Panc1 (cell line): ENCODE results near the gene PIEZO1. TPM values are rescaled to one million over a fixed set of nuclear protein-coding genes. Genes with fewer than 3 reads are reported as not detected.
A peak's percentile ranks its signal among the peaks of the same experiment; 100 is the strongest.

ENCODE experiments used
- ATAC-seq: fragments of 200-7000 bp; cut with Tn5 transposase; 2 replicates; pipeline ENCODE4 v1.9.1; 2020; ENCODE audit warnings: mild to moderate bottlenecking, moderate library complexity
- BruUV-seq: library from RNA; stranded (reverse); fragments of 400-500 nt; replicated peaks from 2 replicates; lab custom pipeline; 2021; lab: Mats Ljungman, UMichigan
- CTCF ChIA-PET: fragments of 300-600 bp; sonication (Branson Sonifier 250); formaldehyde crosslinking; loops from one replicate; lab custom pipeline; 2022; ENCODE audit warnings: antibody characterized with exemption; lab: Charles Lee
- POLR2A ChIA-PET: fragments of 300-600 bp; sonication (Branson Sonifier 250); formaldehyde crosslinking; loops from one replicate; lab custom pipeline; 2022; ENCODE audit warnings: antibody characterized with exemption; lab: Charles Lee
- DNase-seq: peaks from one replicate; pipeline ENCODE4 v3.0.0-alpha.2; 2010; ENCODE audit warnings: low read depth, low spot score
- H3K27ac ChIP-seq: 2 replicates; pipeline ENCODE4 v1.5.1; 2011; ENCODE audit warnings: mild to moderate bottlenecking, low read length, inconsistent platforms
- H3K27me3 ChIP-seq: fragments of 200-500 bp; sonication (Bioruptor generic); 2 replicates; pipeline ENCODE4 v1.6.0; 2014; ENCODE audit warnings: low read length, inconsistent platforms; ENCODE audit not compliant: control insufficient read depth, insufficient read depth
- H3K36me3 ChIP-seq: fragments of 200-500 bp; sonication (Bioruptor generic); 2 replicates; pipeline ENCODE4 v1.5.1; 2014; ENCODE audit warnings: inconsistent platforms, mild to moderate bottlenecking, low read length, moderate library complexity; ENCODE audit not compliant: control insufficient read depth, insufficient read depth
- H3K4me1 ChIP-seq: 2 replicates; pipeline ENCODE4 v1.5.1; 2011; ENCODE audit warnings: inconsistent platforms, mild to moderate bottlenecking, low read length, moderate library complexity; ENCODE audit not compliant: control insufficient read depth, insufficient read depth
- H3K4me3 ChIP-seq, 2 experiments: 2 replicates each; pipeline ENCODE4 v1.5.1; 2011 to 2012; ENCODE audit warnings: low read depth in 2 of 2, low read length in 2 of 2, mild to moderate bottlenecking in 2 of 2, inconsistent platforms in 1 of 2, moderate library complexity in 1 of 2
- H3K9me3 ChIP-seq: fragments of 200-500 bp; sonication (Bioruptor generic); 2 replicates; pipeline ENCODE4 v1.5.1; 2014; ENCODE audit warnings: low read depth, mild to moderate bottlenecking, inconsistent platforms, low read length, moderate library complexity; ENCODE audit not compliant: control insufficient read depth, insufficient read depth
- POLR2AphosphoS5 ChIP-seq: IDR thresholded peaks from 2 replicates; pipeline ENCODE4 v1.6.1; 2012; ENCODE audit warnings: mild to moderate bottlenecking, low read depth, low read length, moderate library complexity
- SIN3A ChIP-seq: IDR thresholded peaks from 2 replicates; pipeline ENCODE4 v1.6.1; 2012; ENCODE audit warnings: low read depth, mild to moderate bottlenecking, low read length, moderate library complexity, borderline replicate concordance; ENCODE audit not compliant: insufficient read depth
- TCF7L2 ChIP-seq: IDR thresholded peaks from 2 replicates; pipeline ENCODE4 v1.6.1; 2011; ENCODE audit warnings: mild to moderate bottlenecking, low read depth, low read length, inconsistent platforms
- in situ Hi-C: cut with HindIII; loops from 2 replicates; pipeline ENCODE4 v1.10.0; 2016; ENCODE audit warnings: low sequenced_read_pairs, low pct_unique_long_range_greater_than_20kb
- intact Hi-C: fragments of 100-400 bp; cut with micrococcal nuclease; formaldehyde crosslinking; loops from one replicate; pipeline ENCODE4 v1.10.0; 2022; ENCODE audit not compliant: unreplicated experiment
- total RNA-seq: library from RNA; stranded (reverse); gene quantifications from one replicate; pipeline ENCODE4 v1.2.1, GENCODE V29; 2021; ENCODE audit not compliant: unreplicated experiment
- TF ChIP-seq, protein P1 (sequence below), 2 experiments: IDR thresholded peaks; 2 replicates each; pipeline ENCODE4 v1.6.1; 2011 to 2012; ENCODE audit warnings: low read depth in 2 of 2, control low read depth in 1 of 2, low read length in 1 of 2, mild to moderate bottlenecking in 1 of 2, moderate library complexity in 1 of 2; ENCODE audit not compliant: insufficient read depth in 1 of 2
- TF ChIP-seq, protein P2 (sequence below): fragments of 450-650 bp; IDR thresholded peaks from 2 replicates; pipeline ENCODE4 v1.5.1; 2017; ENCODE audit warnings: mild to moderate bottlenecking

The PIEZO1 gene
- total RNA-seq, 1 experiment from 2014 or later, result 175 TPM

DNA sequence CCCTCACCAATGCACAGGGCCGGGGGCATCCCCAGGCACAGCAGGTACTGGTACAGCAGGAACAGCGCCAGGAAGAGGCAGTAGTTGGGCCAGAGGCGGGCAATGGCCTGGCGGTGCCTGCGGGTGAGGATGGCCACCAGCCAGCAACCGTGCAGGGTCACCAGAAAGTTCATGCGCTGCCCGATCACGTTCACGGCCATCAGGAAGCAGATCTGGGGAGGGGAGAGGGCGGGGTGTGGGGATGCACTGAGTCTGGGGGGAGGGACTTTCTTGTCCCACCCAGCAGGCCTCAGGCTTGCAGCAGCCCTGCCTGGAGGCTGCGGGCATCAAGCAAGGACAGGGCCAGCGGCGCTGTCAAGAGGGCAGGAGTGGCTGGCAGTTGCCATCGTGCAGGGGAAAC is 53.3 kb downstream of the PIEZO1 start:
- Histone ChIP-seq H3K4me3 (no peak overlapping the region), H3K4me1 (no peaks in the 10 kb centered on the region; the same call in 1 of the 2 replicates), H3K9me3 (no peaks in the 10 kb centered on the region), H3K27ac (no peak overlapping the region), H3K36me3 (no peaks in the 10 kb centered on the region; the same call in 1 of the 2 replicates), H3K27me3 (no peaks in the 10 kb centered on the region)
- TF ChIP-seq SIN3A (no peak), POLR2AphosphoS5 (no peak), TCF7L2 (no peak)
- TF ChIP-seq, protein P1, sequence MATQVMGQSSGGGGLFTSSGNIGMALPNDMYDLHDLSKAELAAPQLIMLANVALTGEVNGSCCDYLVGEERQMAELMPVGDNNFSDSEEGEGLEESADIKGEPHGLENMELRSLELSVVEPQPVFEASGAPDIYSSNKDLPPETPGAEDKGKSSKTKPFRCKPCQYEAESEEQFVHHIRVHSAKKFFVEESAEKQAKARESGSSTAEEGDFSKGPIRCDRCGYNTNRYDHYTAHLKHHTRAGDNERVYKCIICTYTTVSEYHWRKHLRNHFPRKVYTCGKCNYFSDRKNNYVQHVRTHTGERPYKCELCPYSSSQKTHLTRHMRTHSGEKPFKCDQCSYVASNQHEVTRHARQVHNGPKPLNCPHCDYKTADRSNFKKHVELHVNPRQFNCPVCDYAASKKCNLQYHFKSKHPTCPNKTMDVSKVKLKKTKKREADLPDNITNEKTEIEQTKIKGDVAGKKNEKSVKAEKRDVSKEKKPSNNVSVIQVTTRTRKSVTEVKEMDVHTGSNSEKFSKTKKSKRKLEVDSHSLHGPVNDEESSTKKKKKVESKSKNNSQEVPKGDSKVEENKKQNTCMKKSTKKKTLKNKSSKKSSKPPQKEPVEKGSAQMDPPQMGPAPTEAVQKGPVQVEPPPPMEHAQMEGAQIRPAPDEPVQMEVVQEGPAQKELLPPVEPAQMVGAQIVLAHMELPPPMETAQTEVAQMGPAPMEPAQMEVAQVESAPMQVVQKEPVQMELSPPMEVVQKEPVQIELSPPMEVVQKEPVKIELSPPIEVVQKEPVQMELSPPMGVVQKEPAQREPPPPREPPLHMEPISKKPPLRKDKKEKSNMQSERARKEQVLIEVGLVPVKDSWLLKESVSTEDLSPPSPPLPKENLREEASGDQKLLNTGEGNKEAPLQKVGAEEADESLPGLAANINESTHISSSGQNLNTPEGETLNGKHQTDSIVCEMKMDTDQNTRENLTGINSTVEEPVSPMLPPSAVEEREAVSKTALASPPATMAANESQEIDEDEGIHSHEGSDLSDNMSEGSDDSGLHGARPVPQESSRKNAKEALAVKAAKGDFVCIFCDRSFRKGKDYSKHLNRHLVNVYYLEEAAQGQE (IDR thresholded peaks at IDR 0.05; ENCODE audit: insufficient read depth in 1 of 2, low read depth in 2 of 2, low read length in 1 of 2), result no peak
- TF ChIP-seq, protein P2, sequence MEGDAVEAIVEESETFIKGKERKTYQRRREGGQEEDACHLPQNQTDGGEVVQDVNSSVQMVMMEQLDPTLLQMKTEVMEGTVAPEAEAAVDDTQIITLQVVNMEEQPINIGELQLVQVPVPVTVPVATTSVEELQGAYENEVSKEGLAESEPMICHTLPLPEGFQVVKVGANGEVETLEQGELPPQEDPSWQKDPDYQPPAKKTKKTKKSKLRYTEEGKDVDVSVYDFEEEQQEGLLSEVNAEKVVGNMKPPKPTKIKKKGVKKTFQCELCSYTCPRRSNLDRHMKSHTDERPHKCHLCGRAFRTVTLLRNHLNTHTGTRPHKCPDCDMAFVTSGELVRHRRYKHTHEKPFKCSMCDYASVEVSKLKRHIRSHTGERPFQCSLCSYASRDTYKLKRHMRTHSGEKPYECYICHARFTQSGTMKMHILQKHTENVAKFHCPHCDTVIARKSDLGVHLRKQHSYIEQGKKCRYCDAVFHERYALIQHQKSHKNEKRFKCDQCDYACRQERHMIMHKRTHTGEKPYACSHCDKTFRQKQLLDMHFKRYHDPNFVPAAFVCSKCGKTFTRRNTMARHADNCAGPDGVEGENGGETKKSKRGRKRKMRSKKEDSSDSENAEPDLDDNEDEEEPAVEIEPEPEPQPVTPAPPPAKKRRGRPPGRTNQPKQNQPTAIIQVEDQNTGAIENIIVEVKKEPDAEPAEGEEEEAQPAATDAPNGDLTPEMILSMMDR, result no peak
- no TSS peak for BruUV-seq
- in situ Hi-C loops, result no loop called here
- CTCF ChIA-PET, result no interaction called here
- no peak for DNase-seq
- intact Hi-C loops, result loop anchor here (10.0 kb wide), 1 partner anchor 53 kb away; the partner anchor contains the start of gene PIEZO1
- ATAC-seq, result peak; percentile 73
- POLR2A ChIA-PET, result no interaction called here

DNA sequence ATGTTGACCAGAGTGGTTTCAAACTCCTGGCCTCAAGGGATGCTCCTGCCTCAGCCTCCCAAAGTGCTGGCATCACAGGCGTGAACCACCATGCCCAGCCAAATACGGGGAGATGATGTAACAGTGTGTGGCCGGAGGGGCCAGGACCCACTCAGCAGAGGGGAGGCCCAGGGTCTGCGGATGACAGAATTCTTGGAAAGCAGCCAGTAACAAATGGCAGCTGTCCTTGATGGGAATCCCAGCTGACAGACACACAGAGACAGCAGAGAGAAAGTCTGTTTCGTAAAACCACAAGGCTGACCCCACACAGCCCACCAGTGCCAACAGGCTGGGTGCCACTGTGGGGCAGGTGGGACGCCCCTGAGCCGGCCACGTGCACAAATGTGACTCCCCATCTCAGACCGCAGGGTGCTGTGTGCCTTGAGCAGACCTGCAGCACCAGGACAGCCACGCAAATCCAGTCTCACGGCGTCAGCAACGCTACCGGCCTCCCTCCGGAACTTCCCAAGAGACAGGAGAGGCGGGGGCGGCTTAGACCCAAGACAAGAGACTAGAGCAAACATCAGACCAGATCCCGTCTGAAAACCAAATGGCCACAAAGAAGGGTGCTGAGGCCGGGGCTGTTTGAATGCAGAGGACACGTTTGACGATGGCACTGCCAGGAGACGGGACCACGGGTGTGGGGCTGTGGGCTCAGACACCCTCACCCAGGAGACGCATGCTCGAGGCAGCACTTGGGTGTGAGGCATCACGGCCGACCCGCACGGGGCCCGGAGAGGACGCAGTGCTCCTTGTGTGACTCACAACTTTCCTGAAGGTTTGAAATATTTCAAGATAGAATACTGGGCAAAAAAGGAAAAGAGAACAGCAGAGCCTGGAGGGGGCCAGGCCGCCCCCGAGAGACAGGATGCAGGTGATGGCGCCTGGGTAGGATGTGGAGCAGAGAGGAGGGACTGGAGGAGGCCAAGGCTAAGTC is 54.1 kb downstream of the PIEZO1 start:
- no peak for ATAC-seq
- no peaks in the 10 kb centered on the region; the same call in 1 of the 2 replicates for H3K36me3 ChIP-seq
- no peaks in the 10 kb centered on the region for H3K9me3 ChIP-seq
- TF ChIP-seq TCF7L2, result no peak
- TF ChIP-seq, protein P1 (IDR thresholded peaks at IDR 0.05; ENCODE audit: insufficient read depth in 1 of 2, low read depth in 2 of 2, low read length in 1 of 2), result no peak
- TF ChIP-seq POLR2AphosphoS5, result no peak
- TF ChIP-seq, protein P2, result no peak
- no peak for TF ChIP-seq SIN3A
- H3K27me3 ChIP-seq, result no peaks in the 10 kb centered on the region
- H3K4me1 ChIP-seq, result no peaks in the 10 kb centered on the region; the same call in 1 of the 2 replicates
- intact Hi-C loops (loop anchor here (10.0 kb wide), 1 partner anchor 54 kb away; the partner anchor contains the start of gene PIEZO1), in situ Hi-C loops (no loop called here)
- BruUV-seq, result no TSS peak
- no peak overlapping the region for H3K27ac ChIP-seq
- ChIA-PET CTCF (no interaction called here), POLR2A (no interaction called here)
- no peak for DNase-seq
- H3K4me3 ChIP-seq, result no peak overlapping the region
